Hepatocyte (in vitro differentiated cells): ENCODE results near the gene CREBBP. TPM values are rescaled to one million over a fixed set of nuclear protein-coding genes. Genes with fewer than 3 reads are reported as not detected.

Experiments
- DNase-seq: peaks from one replicate; pipeline ENCODE4 v3.0.0-alpha.2; 2016; ENCODE audit warnings: low spot score
- H2AFZ ChIP-seq: fragments of 200-600 bp; sonication (generic); 2 replicates; pipeline ENCODE4 v1.6.0; 2016; ENCODE audit warnings: antibody characterized with exemption, mild to moderate bottlenecking
- H3K27ac ChIP-seq: fragments of 200-600 bp; sonication (generic); 2 replicates; pipeline ENCODE4 v1.5.1; 2016; ENCODE audit warnings: mild to moderate bottlenecking
- H3K27me3 ChIP-seq: fragments of 200-600 bp; sonication (generic); 2 replicates; pipeline ENCODE4 v1.6.1; 2016
- H3K36me3 ChIP-seq: fragments of 200-600 bp; sonication (generic); replicated peaks from 2 replicates; pipeline ENCODE4 v1.5.1; 2016; ENCODE audit warnings: low read depth; ENCODE audit not compliant: insufficient read depth
- H3K4me1 ChIP-seq: fragments of 200-600 bp; sonication (generic); 2 replicates; pipeline ENCODE4 v1.5.1; 2016; ENCODE audit warnings: mild to moderate bottlenecking, moderate library complexity; ENCODE audit not compliant: insufficient read depth
- H3K4me2 ChIP-seq: fragments of 200-600 bp; sonication (generic); 2 replicates; pipeline ENCODE4 v1.6.0; 2016
- H3K4me3 ChIP-seq: fragments of 200-600 bp; sonication (generic); 2 replicates; pipeline ENCODE4 v1.5.1; 2016; ENCODE audit warnings: mild to moderate bottlenecking
- H3K79me2 ChIP-seq: fragments of 200-600 bp; sonication (generic); 2 replicates; pipeline ENCODE4 v1.6.0; 2017; ENCODE audit warnings: mild to moderate bottlenecking
- H3K9me2 ChIP-seq: fragments of 200-600 bp; sonication (generic); replicated peaks from 2 replicates; pipeline ENCODE4 v1.6.0; 2017; ENCODE audit warnings: mild to moderate bottlenecking; ENCODE audit not compliant: insufficient read depth
- H3K9me3 ChIP-seq: fragments of 200-600 bp; sonication (generic); 2 replicates; pipeline ENCODE4 v1.5.1; 2016; ENCODE audit warnings: low read depth, mild to moderate bottlenecking
- H4K20me1 ChIP-seq: fragments of 200-600 bp; sonication (generic); 2 replicates; pipeline ENCODE4 v1.6.0; 2016; ENCODE audit warnings: mild to moderate bottlenecking; ENCODE audit not compliant: insufficient read depth, poor library complexity, severe bottlenecking
- EZH2 ChIP-seq: fragments of 200-600 bp; sonication (generic); IDR thresholded peaks from 2 replicates; pipeline ENCODE4 v1.6.1; 2016; ENCODE audit warnings: antibody characterized with exemption, mild to moderate bottlenecking, borderline replicate concordance
- EZH2phosphoT487 ChIP-seq: fragments of 200-600 bp; sonication (generic); IDR thresholded peaks from one replicate; pipeline ENCODE4 v1.6.1; 2018; ENCODE audit warnings: antibody characterized with exemption, mild to moderate bottlenecking, low read depth, moderate library complexity; ENCODE audit not compliant: unreplicated experiment, severe bottlenecking
- WGBS: methylation state at CpG from one replicate; pipeline ENCODE4 v1.1.6; 2016; ENCODE audit warnings: low lambda C conversion rate; ENCODE audit errors: missing lambda C conversion rate; 5-methylcytosine and 5-hydroxymethylcytosine counted together
- polyA plus RNA-seq: library from polyadenylated mRNA; unstranded; fragments of >200 nt; fragmentation: Nextera tagmentation; extraction: Ambion mirVana; gene quantifications from 2 replicates; pipeline ENCODE4 v1.2.1, GENCODE V29; 2016
- total RNA-seq: library from RNA; depleted of rRNA; stranded (reverse); fragments of >200 nt; gene quantifications from 2 replicates; pipeline ENCODE4 v1.2.3, GENCODE V29; 2014
- TF ChIP-seq, protein P1 (sequence below): fragments of 200-600 bp; sonication (generic); IDR thresholded peaks from 2 replicates; pipeline ENCODE4 v1.5.1; 2016; ENCODE audit warnings: antibody characterized with exemption, mild to moderate bottlenecking; ENCODE audit not compliant: poor library complexity

CREBBP gene
- total and polyA plus RNA-seq, 2 experiments from 2014 or later = 18.9 to 31.5 TPM

DNA sequence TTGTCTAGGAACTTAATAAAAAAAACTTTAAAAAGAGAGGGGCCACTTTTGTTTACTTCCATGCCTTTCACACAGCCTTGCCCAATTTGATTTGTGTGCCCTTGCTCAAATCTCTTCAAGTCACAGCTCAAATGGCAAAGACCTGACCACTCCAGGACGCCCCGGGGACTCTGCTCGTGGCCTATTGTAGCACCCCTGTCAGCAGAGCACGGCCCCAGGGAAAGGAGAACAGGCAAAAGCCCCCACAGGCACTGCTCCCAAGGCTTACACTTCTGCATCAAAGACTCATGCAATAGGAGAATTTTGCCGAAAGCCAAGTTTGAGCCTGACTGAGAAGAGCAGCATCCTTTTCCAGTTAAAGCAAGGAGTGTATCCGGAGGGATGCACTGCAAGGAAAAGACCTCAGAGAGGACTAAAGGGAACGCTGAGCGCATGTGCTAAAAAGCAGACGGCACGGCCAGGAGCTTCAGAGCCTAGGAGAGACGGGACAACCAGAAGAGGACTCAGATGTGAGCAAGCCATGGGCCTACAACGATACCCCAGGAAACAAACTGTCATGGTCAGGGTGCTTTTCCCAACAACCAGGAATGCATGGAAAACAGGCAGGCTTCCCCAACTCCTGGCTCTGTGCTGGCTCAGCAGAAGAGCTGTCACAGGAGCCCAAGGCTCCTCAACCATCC lies 8.2 kb downstream of the CREBBP start:
- peak overlapping the region; percentile 50 for H3K4me2 ChIP-seq
- TF ChIP-seq, protein P1, sequence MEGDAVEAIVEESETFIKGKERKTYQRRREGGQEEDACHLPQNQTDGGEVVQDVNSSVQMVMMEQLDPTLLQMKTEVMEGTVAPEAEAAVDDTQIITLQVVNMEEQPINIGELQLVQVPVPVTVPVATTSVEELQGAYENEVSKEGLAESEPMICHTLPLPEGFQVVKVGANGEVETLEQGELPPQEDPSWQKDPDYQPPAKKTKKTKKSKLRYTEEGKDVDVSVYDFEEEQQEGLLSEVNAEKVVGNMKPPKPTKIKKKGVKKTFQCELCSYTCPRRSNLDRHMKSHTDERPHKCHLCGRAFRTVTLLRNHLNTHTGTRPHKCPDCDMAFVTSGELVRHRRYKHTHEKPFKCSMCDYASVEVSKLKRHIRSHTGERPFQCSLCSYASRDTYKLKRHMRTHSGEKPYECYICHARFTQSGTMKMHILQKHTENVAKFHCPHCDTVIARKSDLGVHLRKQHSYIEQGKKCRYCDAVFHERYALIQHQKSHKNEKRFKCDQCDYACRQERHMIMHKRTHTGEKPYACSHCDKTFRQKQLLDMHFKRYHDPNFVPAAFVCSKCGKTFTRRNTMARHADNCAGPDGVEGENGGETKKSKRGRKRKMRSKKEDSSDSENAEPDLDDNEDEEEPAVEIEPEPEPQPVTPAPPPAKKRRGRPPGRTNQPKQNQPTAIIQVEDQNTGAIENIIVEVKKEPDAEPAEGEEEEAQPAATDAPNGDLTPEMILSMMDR = no peak
- TF ChIP-seq EZH2 = no peak
- no peak for TF ChIP-seq EZH2phosphoT487
- 70% methylated on average over 12 of the region's 12 CpGs for WGBS

DNA sequence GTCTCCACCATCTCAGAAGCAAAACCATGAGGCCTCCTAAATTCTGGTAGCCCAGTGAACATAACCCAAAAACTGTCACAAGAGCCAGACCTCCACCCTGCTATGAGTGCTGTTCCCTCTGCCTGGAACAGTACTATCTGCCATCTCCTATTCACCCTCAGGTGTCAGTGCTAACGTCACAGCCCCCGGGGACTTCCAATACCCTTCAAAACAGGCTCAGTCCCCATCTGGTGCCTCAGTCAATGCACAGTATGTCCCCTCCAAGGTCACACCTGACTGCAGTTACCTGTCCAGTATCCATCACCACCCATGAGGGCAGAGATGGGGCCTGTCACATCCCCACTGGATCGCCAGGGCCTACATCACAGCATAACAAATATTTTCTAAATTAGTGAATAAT lies 11.5 kb downstream of the CREBBP start:
- over 99% methylated on average over 3 of the region's 3 CpGs for WGBS

More for the DNA sequence above, 8.2 kb downstream of the CREBBP start:
- Histone ChIP-seq H2AFZ (no peak overlapping the region), H3K36me3 (no peaks in the 10 kb centered on the region), H4K20me1 (peaks cover 100% of the 10 kb centered on the region), H3K79me2 (peaks cover 100% of the 10 kb centered on the region), H3K4me1 (peaks cover 60% of the 10 kb centered on the region), H3K4me3 (no peak overlapping the region), H3K27ac (no peak overlapping the region), H3K9me3 (no peaks in the 10 kb centered on the region), H3K9me2 (no peaks in the 10 kb centered on the region), H3K27me3 (no peaks in the 10 kb centered on the region)
- DNase-seq = no peak

DNA sequence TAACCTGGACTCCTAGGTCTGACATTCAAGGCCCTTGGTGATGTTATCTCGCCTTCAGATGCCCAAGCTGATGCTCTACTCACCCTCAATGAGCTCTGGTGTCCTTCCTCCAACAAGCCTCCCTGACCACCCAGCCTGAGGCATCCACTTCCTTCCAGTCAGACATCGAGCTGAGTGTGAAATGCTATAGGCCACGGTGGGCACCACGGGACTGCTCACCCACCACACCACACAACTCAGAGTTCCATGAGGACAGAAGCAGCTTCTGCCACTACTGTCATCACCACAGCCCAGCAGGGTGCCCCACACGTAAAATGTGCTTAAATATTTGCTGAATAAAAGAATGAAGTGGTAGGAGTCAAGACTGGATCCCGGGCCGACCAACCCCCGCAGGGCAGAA lies 12.0 kb downstream of the CREBBP start:
- Histone ChIP-seq H3K4me2 (no peak overlapping the region), H3K27ac (no peak overlapping the region), H3K9me3 (no peaks in the 10 kb centered on the region), H3K4me3 (no peak overlapping the region), H3K27me3 (no peaks in the 10 kb centered on the region), H3K4me1 (peaks cover 30% of the 10 kb centered on the region), H3K79me2 (peaks cover 100% of the 10 kb centered on the region), H2AFZ (no peak overlapping the region), H3K36me3 (no peaks in the 10 kb centered on the region), H4K20me1 (peaks cover 100% of the 10 kb centered on the region), H3K9me2 (no peaks in the 10 kb centered on the region)
- 90% methylated on average over 8 of the region's 8 CpGs for WGBS
- DNase-seq = no peak
- TF ChIP-seq EZH2 (no peak), EZH2phosphoT487 (no peak)
- TF ChIP-seq, protein P1 = no peak

More for the DNA sequence above, 11.5 kb downstream of the CREBBP start:
- TF ChIP-seq EZH2 = no peak
- TF ChIP-seq, protein P1 = no peak
- TF ChIP-seq EZH2phosphoT487 = no peak
- no peak overlapping the region for H3K27ac ChIP-seq
- no peaks in the 10 kb centered on the region for H3K27me3 ChIP-seq
- H3K4me3 ChIP-seq = no peak overlapping the region
- H3K4me2 ChIP-seq = no peak overlapping the region
- peaks cover 100% of the 10 kb centered on the region for H4K20me1 ChIP-seq
- no peak for DNase-seq
- H3K4me1 ChIP-seq = peaks cover 32% of the 10 kb centered on the region
- no peak overlapping the region for H2AFZ ChIP-seq
- H3K79me2 ChIP-seq = peaks cover 100% of the 10 kb centered on the region
- no peaks in the 10 kb centered on the region for H3K36me3 ChIP-seq
- H3K9me2 ChIP-seq = no peaks in the 10 kb centered on the region
- H3K9me3 ChIP-seq = no peaks in the 10 kb centered on the region
